ENCODE data around the gene FLII. TPM values are rescaled to one million over a fixed set of nuclear protein-coding genes. Genes with fewer than 3 reads are reported as not detected.

The FLII gene
- total and polyA plus RNA-seq, 12 donors: 150 to 652 (median 297) TPM

DNA sequence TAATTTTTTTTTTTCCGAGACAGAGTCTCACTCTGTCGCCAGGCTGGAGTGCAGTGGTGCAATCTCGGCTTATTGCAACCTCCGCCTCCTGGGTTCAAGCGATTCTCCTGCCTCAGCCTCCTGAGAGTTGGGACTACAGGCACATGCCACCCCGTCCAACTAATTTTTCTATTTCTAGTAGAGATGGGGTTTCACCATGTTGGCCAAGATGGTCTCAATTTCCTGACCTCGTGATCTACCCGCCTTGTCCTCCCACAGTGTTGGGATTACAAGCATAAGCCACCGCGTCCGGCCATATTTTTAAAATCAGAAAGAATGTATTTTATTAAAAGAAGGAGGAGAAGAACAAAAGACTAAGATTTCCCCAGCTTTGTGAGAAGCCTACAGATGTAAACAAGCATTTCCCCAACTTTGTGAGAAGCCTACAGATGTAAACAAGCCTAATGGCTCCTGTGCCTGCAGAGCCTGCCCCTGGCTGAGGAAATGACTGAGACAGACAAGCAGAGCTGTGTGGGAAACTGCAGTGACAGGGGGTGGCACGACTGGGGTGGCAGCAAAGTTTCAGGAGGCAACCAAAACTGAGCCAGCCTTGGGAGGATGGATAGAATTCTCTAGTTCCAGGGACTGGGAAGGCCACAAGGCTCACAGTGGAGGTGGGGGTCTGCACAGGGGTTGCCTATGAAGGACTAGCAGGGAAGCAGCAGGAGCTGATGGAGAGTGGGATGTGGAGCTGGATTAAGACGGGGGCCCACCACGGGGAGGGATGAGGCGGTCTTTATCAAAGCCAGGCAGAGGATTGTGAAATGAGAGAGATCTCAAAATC, 33.4 kb upstream of the FLII start:
- no peak overlapping the region for H3K27ac ChIP-seq
- TF ChIP-seq, protein P1, sequence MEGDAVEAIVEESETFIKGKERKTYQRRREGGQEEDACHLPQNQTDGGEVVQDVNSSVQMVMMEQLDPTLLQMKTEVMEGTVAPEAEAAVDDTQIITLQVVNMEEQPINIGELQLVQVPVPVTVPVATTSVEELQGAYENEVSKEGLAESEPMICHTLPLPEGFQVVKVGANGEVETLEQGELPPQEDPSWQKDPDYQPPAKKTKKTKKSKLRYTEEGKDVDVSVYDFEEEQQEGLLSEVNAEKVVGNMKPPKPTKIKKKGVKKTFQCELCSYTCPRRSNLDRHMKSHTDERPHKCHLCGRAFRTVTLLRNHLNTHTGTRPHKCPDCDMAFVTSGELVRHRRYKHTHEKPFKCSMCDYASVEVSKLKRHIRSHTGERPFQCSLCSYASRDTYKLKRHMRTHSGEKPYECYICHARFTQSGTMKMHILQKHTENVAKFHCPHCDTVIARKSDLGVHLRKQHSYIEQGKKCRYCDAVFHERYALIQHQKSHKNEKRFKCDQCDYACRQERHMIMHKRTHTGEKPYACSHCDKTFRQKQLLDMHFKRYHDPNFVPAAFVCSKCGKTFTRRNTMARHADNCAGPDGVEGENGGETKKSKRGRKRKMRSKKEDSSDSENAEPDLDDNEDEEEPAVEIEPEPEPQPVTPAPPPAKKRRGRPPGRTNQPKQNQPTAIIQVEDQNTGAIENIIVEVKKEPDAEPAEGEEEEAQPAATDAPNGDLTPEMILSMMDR (IDR thresholded peaks at IDR 0.05): no peak
- TF ChIP-seq POLR2A (IDR thresholded peaks at IDR 0.05): no peak
- no peaks in the 10 kb centered on the region for H3K9me3 ChIP-seq (replicated peaks in 1 of 3)
- intact Hi-C loops (cut with DNase I): no loop called here
- H3K4me1 ChIP-seq (replicated peaks in 1 of 2): no peaks in the 10 kb centered on the region
- no peaks in the 10 kb centered on the region for H3K27me3 ChIP-seq
- no peak for DNase-seq
- WGBS, 4 donors: 93 to 96% (median 94%) methylated on average over 15 of the region's 15 CpGs
- no peak overlapping the region for H3K4me3 ChIP-seq
- H3K36me3 ChIP-seq (replicated peaks in 1 of 2): peaks cover 0 to 58% of the 10 kb centered on the region in 2 donors

DNA sequence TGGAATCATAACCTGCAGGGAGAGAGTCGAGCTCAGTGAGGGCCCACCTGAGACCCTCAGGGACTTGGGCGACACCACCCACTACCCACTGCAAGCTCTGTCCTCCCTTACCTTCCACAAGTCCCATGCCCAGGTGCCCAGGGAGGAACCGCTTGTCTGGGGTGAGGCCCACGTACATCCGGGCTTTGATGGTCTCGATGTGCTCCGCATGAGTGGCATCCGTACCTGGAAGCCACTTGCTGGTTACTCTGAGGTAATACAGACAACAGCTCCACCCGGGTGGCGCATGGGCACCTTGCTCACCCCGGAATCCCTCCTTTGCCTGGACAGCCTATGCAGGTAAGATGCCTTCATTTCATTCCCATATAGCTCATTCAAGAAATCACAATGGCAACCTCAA, 26.8 kb upstream of the FLII start:
- no peaks in the 10 kb centered on the region for H3K4me1 ChIP-seq (replicated peaks in 1 of 2)
- H3K9me3 ChIP-seq (replicated peaks in 1 of 3): no peaks in the 10 kb centered on the region
- no peak overlapping the region for H3K27ac ChIP-seq
- 92 to 99% (median 97%) methylated on average over 7 to 11 of the region's 11 CpGs for WGBS, 4 donors
- no peak overlapping the region for H3K4me3 ChIP-seq
- no peaks in the 10 kb centered on the region for H3K27me3 ChIP-seq
- no peak for DNase-seq
- peaks cover 0 to 75% of the 10 kb centered on the region in 2 donors for H3K36me3 ChIP-seq (replicated peaks in 1 of 2)
- TF ChIP-seq, protein P1 (IDR thresholded peaks at IDR 0.05): no peak
- no peak for TF ChIP-seq POLR2A (IDR thresholded peaks at IDR 0.05)
- intact Hi-C loops (cut with DNase I): no loop called here

DNA sequence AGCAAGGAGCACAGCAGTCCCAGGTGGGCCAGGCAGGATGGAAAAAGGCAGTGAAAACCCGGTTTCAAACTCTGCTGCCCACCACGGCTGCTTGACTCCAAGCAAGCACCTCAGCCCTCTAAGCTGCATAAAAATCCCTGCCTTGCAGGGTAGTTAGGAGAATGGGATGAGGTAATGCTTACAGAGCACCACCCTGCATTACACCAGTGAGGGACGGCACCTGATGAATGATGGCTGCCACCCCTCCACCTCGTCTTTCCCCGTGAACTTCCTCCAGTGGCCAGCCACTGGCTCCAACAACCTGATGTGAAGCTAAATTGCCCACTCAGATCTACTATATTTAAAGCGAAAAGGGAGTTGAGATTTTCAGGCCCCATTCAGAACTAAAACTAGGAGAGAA, 23.2 kb upstream of the FLII start:
- TF ChIP-seq POLR2A (IDR thresholded peaks at IDR 0.05): no peak
- TF ChIP-seq, protein P1 (IDR thresholded peaks at IDR 0.05): no peak
- 89 to 93% (median 93%) methylated on average over 5 to 6 of the region's 6 CpGs for WGBS, 4 donors

DNA sequence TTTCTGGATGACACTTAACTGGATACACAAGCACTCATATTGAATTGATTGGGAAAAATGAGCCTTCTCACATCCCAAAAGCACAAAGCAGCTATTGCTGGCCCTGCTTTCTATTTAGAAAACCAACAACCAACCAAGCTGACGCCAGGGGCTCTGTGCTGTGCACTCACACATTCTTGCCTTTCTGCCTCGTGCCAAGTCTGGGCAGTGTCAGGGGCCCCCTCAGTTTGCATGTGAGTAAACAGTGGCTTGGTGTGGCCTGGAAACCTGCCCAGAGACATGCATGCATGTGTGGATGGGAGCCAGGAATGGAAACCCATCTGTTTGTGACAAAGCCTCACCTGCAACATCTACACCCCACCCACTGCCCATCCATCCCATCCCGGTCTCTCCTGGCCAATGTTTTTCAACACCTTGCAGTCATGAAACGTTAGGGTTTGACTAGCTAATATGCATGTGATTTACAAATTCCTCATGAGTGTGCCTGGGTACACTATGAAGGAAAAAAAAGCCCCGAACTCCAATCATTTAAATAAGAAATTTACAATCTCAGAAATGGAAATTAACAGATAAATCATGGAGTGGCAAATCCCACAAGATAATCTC, 22.3 kb upstream of the FLII start:
- Histone ChIP-seq H3K4me1 (replicated peaks in 1 of 2) (no peaks in the 10 kb centered on the region), H3K36me3 (replicated peaks in 1 of 2) (peaks cover 0 to 96% of the 10 kb centered on the region in 2 donors), H3K9me3 (replicated peaks in 1 of 3) (no peaks in the 10 kb centered on the region), H3K4me3 (no peak overlapping the region), H3K27ac (no peak overlapping the region), H3K27me3 (no peaks in the 10 kb centered on the region)
- intact Hi-C loops (cut with DNase I): no loop called here
- 75 to 86% (median 77%) methylated on average over 4 to 5 of the region's 5 CpGs for WGBS, 4 donors
- TF ChIP-seq, protein P1 (IDR thresholded peaks at IDR 0.05): no peak
- no peak for TF ChIP-seq POLR2A (IDR thresholded peaks at IDR 0.05)
- no peak for DNase-seq

More for the DNA sequence above, 23.2 kb upstream of the FLII start:
- no peak overlapping the region for H3K4me3 ChIP-seq
- DNase-seq: no peak
- no peaks in the 10 kb centered on the region for H3K4me1 ChIP-seq (replicated peaks in 1 of 2)
- no peaks in the 10 kb centered on the region for H3K9me3 ChIP-seq (replicated peaks in 1 of 3)
- no peaks in the 10 kb centered on the region for H3K27me3 ChIP-seq
- H3K27ac ChIP-seq: no peak overlapping the region
- H3K36me3 ChIP-seq (replicated peaks in 1 of 2): peaks cover 0 to 91% of the 10 kb centered on the region in 2 donors
- intact Hi-C loops (cut with DNase I): no loop called here

Data from adrenal gland (tissue), 12 donors.